NCI-H1694 treated with DMSO at 0.1 percent for 48 hours (cell line): ENCODE measurements around the gene KNDC1.

ENCODE experiments used
- DNase-seq: peaks from one replicate; lab custom pipeline; 2025; lab: John Stamatoyannopoulos, UW

Gene KNDC1

GRCh38 chr10:133206356-133207040 is 46.5 kb downstream of the KNDC1 start:
- no peak for DNase-seq

DNA sequence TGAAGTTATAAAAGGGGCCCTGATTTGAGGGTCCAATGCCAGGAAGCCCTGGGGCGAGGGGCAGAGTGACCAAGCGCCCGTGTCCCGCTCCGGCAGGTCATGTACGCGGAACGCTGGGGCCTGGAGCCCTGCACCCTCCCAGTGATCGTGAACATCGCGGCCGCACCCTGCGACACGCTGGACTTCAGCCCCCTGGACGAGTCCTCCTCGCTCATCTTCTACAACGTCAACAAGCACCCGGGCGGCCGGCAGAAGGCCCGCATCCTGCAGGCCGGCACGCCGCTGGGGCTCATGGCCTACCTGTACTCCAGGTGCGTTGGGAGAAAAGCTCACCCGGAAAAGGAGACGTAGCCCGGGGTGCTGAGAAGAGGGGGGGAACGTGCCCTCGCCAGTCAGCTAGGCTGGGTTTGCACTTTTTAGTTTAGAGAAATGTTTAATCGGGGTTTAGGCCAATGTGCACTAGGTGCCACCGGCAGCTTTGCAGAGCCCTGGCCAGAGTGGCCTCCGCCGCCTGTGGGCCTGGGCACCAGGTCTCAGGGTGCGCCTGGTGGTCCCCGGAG is 47.1 kb downstream of the KNDC1 start:
- DNase-seq: no peak

DNA sequence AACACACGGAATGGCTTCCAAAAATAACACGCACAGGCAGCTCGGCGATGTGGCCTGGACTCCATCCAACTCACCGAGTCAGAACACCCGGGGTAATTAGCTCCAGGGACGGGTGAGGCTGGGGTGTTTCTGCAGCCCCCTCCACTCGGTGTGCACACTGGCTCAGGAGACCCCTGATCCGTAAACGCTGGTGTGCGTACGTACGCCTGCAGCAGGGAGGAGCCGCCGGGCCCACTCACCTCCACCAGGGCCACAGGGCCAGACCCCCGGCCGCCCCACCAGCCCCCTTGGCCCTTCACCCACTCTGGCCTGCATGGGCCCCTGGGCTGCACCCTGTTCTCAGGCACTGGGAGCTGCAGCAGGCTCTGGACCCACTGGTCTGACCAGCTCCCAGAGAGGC is 47.6 kb downstream of the KNDC1 start:
- DNase-seq: no peak

- no peak for DNase-seq
Observed at GRCh38 chr10:133208466-133208865, 48.4 kb downstream of the KNDC1 start.

DNA sequence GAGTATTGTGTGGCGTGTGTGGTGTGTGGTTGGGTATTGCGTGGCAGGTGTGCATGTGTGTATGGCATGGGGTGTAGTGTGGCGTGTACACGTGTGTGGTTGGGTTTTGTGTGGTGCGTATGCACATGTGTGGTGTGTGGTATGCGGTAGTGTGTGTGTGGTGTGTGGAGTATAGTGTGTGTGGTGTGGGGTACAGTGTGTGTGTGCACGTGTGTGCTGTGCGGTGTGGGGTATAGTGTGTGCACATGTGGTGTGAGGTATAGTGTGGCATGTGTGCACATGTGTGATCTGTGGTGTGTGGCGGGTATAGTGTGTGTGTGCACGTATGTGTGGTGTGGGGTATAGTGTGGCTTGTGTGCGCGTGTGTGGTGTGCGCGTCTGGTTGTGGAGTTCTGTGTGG is 49.1 kb downstream of the KNDC1 start:
- no peak for DNase-seq

GRCh38 chr10:133209641-133210040 is 49.6 kb downstream of the KNDC1 start:
- no peak for DNase-seq

- no peak for DNase-seq
Observed at GRCh38 chr10:133210398-133211140, 50.5 kb downstream of the KNDC1 start.

DNA sequence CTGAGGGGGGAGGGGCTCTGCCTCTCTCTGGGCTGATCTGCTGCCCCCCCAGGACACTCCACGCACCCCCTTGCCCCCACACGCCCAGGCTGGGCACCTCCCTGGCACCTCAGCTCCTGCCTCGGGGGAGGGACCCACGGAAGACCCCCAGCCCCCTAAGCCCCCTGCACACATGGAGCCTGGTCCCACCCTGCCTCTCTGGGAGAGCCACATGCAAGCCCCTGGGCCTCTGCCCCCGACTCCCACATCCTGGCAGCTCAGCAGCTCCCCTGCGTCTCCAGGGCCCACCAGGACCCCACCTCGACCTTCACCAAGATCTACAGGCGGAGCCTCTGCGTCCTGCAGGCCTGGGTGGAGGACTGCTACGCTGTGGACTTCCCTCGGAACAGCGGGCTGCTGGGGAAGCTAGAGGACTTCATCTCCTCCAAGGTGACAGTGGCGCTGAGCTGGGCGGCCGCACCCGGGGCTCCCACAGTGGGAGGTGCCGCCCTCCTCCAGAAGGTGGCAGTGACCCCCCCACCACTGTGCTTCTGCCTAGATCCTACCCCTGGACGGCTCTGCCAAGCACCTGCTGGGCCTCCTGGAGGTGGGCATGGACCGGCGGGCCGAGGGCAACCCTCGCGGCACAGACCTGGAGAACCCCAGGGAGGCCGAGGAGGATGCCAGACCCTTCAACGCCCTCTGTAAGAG is 51.3 kb downstream of the KNDC1 start:
- no peak for DNase-seq

GRCh38 chr10:133211959-133212852 is 52.2 kb downstream of the KNDC1 start:
- no peak for DNase-seq

GRCh38 chr10:133212853-133213494 is 53.0 kb downstream of the KNDC1 start:
- DNase-seq: no peak

DNA sequence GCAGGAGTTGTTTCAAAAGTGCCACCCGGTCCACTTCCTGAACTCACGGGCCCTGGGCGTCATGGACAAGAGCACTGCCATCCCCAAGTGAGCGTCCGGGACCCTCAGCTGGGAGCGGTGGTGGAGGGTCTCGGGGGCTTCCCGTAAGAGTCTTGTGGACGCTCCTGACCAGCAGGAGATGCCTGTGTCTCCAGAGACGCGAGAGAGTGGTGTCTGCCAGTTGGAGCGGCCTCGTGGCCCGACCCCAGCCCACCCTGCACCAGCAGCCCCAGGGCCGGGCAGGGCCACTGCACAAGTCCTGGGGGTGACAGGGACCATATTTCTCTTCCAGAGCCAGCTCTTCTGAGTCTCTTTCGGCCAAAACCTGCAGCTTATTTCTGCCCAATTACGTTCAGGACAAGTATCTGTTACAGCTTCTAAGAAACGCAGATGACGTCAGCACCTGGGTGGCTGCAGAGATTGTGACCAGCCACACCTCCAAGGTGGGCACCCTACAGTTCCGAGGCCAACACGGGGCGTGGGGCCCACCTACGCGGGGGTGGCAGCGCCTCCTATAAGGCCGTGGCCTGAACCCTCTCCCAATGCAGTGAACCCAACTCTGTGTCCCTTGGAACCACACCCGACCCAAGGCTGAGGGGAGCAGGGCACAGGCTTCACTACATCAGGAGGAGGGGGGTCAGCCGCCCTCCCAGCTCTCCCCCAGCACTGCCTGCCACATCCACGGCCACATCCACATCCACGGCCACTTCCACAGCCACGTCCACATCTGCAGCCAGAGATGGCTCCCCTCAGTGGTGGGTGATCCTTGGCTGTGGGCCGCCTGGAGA is 53.8 kb downstream of the KNDC1 start:
- DNase-seq: no peak

DNA sequence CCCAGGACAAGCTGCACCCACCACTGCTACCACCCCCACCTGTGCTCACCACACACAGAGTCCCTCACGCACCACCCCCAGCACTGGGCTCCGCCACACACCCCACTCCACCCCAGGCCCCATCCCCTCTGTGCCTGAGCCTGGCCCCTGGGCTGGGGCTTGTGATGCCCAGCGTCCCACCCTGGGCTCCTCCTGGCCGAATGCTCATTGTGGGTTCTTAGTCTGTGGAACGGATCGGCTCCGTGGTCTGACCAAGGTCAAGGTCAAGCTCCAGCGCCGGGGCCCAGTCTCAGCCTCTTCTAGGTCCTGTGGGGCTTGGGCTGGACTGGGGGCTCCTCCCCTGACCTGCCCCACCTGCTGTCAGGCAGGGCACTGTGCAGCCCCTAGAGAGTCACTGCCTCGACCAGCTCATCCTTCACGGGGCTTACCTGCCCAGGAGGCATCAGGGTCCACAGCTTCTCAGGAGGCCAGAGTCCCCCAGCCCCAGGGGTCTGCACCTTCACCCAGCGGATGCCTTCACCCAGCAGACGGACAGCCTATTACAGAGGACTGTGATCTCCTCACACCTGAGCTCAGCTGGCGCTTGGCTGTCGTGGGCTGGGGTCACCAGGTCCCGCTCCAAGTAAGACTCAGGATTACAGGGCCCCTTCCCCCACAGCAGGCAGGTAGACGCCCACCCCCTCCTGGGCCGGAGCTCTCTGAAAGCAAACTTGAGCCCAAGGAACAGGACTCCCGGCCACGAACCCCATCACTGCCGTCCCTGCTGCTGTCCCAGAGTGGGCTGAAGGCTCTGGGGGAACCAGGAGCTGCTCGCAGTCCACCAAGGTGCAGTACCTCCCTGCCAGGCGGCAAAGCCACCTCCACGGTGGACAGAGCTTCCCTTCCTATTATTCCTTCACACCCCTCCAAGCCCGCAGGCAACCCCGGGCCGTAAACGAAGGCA is 54.7 kb downstream of the KNDC1 start:
- DNase-seq: no peak

- no peak for DNase-seq
Observed at GRCh38 chr10:133215586-133215985, 55.6 kb downstream of the KNDC1 start.

GRCh38 chr10:133216776-133217175 is 56.8 kb downstream of the KNDC1 start:
- DNase-seq: no peak

- DNase-seq: no peak
Observed at GRCh38 chr10:133217800-133218589, 58.0 kb downstream of the KNDC1 start.

- DNase-seq: no peak
Observed at GRCh38 chr10:133218891-133219290, 58.9 kb downstream of the KNDC1 start.

DNA sequence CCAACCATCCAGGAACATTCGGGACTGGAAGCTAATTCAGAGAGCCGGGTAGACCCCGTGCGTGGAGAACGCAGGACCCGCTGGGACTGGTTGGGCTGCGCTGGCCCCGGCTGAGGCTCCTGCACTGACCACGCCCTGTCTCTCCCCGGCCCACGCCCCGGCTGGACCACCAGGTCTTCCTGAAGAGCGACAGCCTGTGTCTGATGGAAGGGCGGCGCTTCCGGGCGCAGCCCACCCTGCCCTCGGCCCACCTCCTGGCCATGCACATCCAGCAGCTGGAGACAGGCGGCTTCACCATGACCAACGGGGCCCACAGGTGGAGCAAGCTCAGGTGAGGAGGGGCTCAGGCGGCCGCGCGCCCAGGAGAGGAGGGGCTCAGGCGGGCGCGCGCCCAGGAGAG is 59.8 kb downstream of the KNDC1 start:
- no peak for DNase-seq

GRCh38 chr10:133221331-133221730 is 61.3 kb downstream of the KNDC1 start:
- no peak for DNase-seq
